ENCODE results near the gene MMAB. TPM values are rescaled to one million over a fixed set of nuclear protein-coding genes. Genes with fewer than 3 reads are reported as not detected.

Gene MMAB
- total RNA-seq, 1 experiment from 2014 or later, result 34.9 TPM

GRCh38 chr12:109563291-109564284 lies 9.7 kb downstream of the MMAB start:
- H3K27ac ChIP-seq (ENCODE audit: low read depth, low read length), result no peak overlapping the region
- no peak overlapping the region for H3K9ac ChIP-seq (ENCODE audit: low read length)
- no peak overlapping the region for H3K4me3 ChIP-seq (replicated peaks in 1 of 2; ENCODE audit: low read depth in 1 of 2, low read length in 2 of 2)
- no peak for TF ChIP-seq SRF (IDR thresholded peaks at IDR 0.05; ENCODE audit: low read depth)
- no peak for TF ChIP-seq MAX (IDR thresholded peaks at IDR 0.05)
- no peak for TF ChIP-seq ZFX (IDR thresholded peaks at IDR 0.05)
- no peaks in the 10 kb centered on the region for H3K9me2 ChIP-seq (ENCODE audit: insufficient read depth)
- no TSS peak for BruUV-seq (replicated peaks)
- ATAC-seq (no peak), DNase-seq (ENCODE audit: low read depth, low spot score) (no peak)
- no peaks in the 10 kb centered on the region for H3K27me3 ChIP-seq (ENCODE audit: insufficient read depth, low read length)
- H3K4me2 ChIP-seq (ENCODE audit: low read length), result no peak overlapping the region
- no peaks in the 10 kb centered on the region for H3K36me3 ChIP-seq (ENCODE audit: control insufficient read depth in 1 of 2, insufficient read depth in 2 of 2, low read length in 2 of 2)
- intact Hi-C loops (cut with micrococcal nuclease), result no loop called here
- no peaks in the 10 kb centered on the region for H4K20me1 ChIP-seq (ENCODE audit: insufficient read depth)
- no peaks in the 10 kb centered on the region for H3K9me3 ChIP-seq (ENCODE audit: control insufficient read depth in 1 of 2, insufficient read depth in 1 of 2, low read depth in 1 of 2, low read length in 2 of 2)
- POLR2A ChIA-PET, result no interaction called here
- no peak overlapping the region for H2AFZ ChIP-seq (ENCODE audit: low read depth, low read length, poor library complexity, severe bottlenecking)
- RAD21 ChIA-PET (ENCODE audit: low non-redundant PET in 1 of 2, low total read pairs in 2 of 2, uncharacterized antibody in 2 of 2, unreplicated experiment in 2 of 2), result no interaction called here
- CTCF ChIA-PET, result no interaction called here
- no peaks in the 10 kb centered on the region for H3K79me2 ChIP-seq (ENCODE audit: insufficient read depth, low read length)
- H3K4me1 ChIP-seq (ENCODE audit: control insufficient read depth in 1 of 2, insufficient read depth in 2 of 2, low read length in 2 of 2), result no peaks in the 10 kb centered on the region

- Histone ChIP-seq H3K4me2 (ENCODE audit: low read length) (no peak overlapping the region), H3K9ac (ENCODE audit: low read length) (no peak overlapping the region), H3K36me3 (ENCODE audit: control insufficient read depth in 1 of 2, insufficient read depth in 2 of 2, low read length in 2 of 2) (no peaks in the 10 kb centered on the region), H3K4me3 (replicated peaks in 1 of 2; ENCODE audit: low read depth in 1 of 2, low read length in 2 of 2) (no peak overlapping the region), H2AFZ (ENCODE audit: low read depth, low read length, poor library complexity, severe bottlenecking) (no peak overlapping the region), H3K9me2 (ENCODE audit: insufficient read depth) (no peaks in the 10 kb centered on the region), H3K27ac (ENCODE audit: low read depth, low read length) (no peak overlapping the region), H3K9me3 (ENCODE audit: control insufficient read depth in 1 of 2, insufficient read depth in 1 of 2, low read depth in 1 of 2, low read length in 2 of 2) (no peaks in the 10 kb centered on the region), H4K20me1 (ENCODE audit: insufficient read depth) (no peaks in the 10 kb centered on the region), H3K27me3 (ENCODE audit: insufficient read depth, low read length) (no peaks in the 10 kb centered on the region), H3K79me2 (ENCODE audit: insufficient read depth, low read length) (no peaks in the 10 kb centered on the region), H3K4me1 (ENCODE audit: control insufficient read depth in 1 of 2, insufficient read depth in 2 of 2, low read length in 2 of 2) (no peaks in the 10 kb centered on the region)
- POLR2A ChIA-PET, result no interaction called here
- RAD21 ChIA-PET (ENCODE audit: low non-redundant PET in 1 of 2, low total read pairs in 2 of 2, uncharacterized antibody in 2 of 2, unreplicated experiment in 2 of 2), result no interaction called here
- DNase-seq (ENCODE audit: low read depth, low spot score), result no peak
- no TSS peak for BruUV-seq (replicated peaks)
- CTCF ChIA-PET, result no interaction called here
- intact Hi-C loops (cut with micrococcal nuclease), result no loop called here
- ATAC-seq, result no peak
- TF ChIP-seq POLR2AphosphoS5 (IDR thresholded peaks at IDR 0.05; ENCODE audit: low read depth, low read length), result no peak
- no peak for TF ChIP-seq EGR1 (IDR thresholded peaks at IDR 0.05; ENCODE audit: low read depth)
- TF ChIP-seq ZNF274 (IDR thresholded peaks at IDR 0.05; ENCODE audit: low read depth, low read length), result no peak
- no peak for TF ChIP-seq EZH2phosphoT487 (IDR thresholded peaks at IDR 0.05; ENCODE audit: borderline replicate concordance)
- no peak for TF ChIP-seq ATF3 (IDR thresholded peaks at IDR 0.05)
- TF ChIP-seq SIN3A (IDR thresholded peaks at IDR 0.05; ENCODE audit: low read depth), result no peak
- TF ChIP-seq POLR2A (IDR thresholded peaks at IDR 0.05; ENCODE audit: borderline replicate concordance, extremely low read depth, insufficient read depth, insufficient read length), result no peak
- TF ChIP-seq CEBPB (IDR thresholded peaks at IDR 0.05; ENCODE audit: low read depth), result no peak
- no peak for TF ChIP-seq ELF1 (IDR thresholded peaks at IDR 0.05; ENCODE audit: borderline replicate concordance, low read depth)
- TF ChIP-seq ZBTB33 (IDR thresholded peaks at IDR 0.05; ENCODE audit: extremely low read depth, insufficient replicate concordance, low read length), result no peak
- TF ChIP-seq SP1 (IDR thresholded peaks at IDR 0.05; ENCODE audit: low read depth), result no peak
- TF ChIP-seq EZH2 (IDR thresholded peaks at IDR 0.05), result no peak
- TF ChIP-seq CTCF (IDR thresholded peaks at IDR 0.05 in 2 of 3, conservative IDR thresholded peaks at IDR 0.05 in 1 of 3; ENCODE audit: borderline replicate concordance in 1 of 3, insufficient read depth in 1 of 3, low read depth in 2 of 3, low read length in 2 of 3), result no peak
- no peak for TF ChIP-seq CBX3 (IDR thresholded peaks at IDR 0.05; ENCODE audit: low read depth)
- no peak for TF ChIP-seq RAD21 (IDR thresholded peaks at IDR 0.05; ENCODE audit: low read depth)
Measured at GRCh38 chr12:109562871-109563270, 10.4 kb downstream of the MMAB start.
